GM13976 (cell line): ENCODE measurements around the gene MEIS3.
"Not testable (repeated sequence)": the region's sequence is repeated elsewhere in the genome, so short reads cannot be mapped to it uniquely, and the experiment has no call there.

Experiments
- DNase-seq: peaks from one replicate; pipeline ENCODE4 v3.0.0; 2012; ENCODE audit warnings: low spot score
- in situ Hi-C: fragments of 300-500 bp; cut with MboI; formaldehyde crosslinking; loops from one replicate; pipeline ENCODE4 v1.12.0; 2022; ENCODE audit warnings: low sequenced_read_pairs, mixed read lengths, inconsistent platforms; ENCODE audit not compliant: unreplicated experiment
- TF ChIP-seq, protein P1 (sequence below): IDR thresholded peaks from 2 replicates; pipeline ENCODE4 v1.5.1; 2012; ENCODE audit warnings: borderline replicate concordance, mild to moderate bottlenecking; ENCODE audit not compliant: insufficient read depth; ENCODE audit errors: extremely low read depth, missing control alignments, control extremely low read depth

The MEIS3 gene

DNA sequence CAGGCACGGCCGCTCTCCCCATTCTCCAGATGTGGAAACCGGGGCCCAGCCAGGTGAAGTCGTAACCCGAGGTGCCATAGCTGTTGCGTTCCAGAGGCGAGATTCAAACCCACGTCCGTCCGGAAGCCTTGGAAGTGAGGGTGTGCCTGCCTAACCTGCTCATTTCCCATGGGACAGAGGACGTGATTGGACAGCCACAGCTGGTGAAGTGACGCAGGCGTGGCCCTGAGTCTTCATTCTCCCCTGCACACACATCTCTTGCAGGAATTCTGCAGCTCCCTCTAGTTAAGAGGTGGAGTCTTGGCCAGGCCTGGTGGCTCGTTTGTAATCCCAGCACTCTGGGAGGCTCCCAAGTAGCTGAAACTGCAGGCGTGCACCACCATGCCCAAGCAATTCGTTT lies 16.8 kb downstream of the MEIS3 start:
- TF ChIP-seq, protein P1, sequence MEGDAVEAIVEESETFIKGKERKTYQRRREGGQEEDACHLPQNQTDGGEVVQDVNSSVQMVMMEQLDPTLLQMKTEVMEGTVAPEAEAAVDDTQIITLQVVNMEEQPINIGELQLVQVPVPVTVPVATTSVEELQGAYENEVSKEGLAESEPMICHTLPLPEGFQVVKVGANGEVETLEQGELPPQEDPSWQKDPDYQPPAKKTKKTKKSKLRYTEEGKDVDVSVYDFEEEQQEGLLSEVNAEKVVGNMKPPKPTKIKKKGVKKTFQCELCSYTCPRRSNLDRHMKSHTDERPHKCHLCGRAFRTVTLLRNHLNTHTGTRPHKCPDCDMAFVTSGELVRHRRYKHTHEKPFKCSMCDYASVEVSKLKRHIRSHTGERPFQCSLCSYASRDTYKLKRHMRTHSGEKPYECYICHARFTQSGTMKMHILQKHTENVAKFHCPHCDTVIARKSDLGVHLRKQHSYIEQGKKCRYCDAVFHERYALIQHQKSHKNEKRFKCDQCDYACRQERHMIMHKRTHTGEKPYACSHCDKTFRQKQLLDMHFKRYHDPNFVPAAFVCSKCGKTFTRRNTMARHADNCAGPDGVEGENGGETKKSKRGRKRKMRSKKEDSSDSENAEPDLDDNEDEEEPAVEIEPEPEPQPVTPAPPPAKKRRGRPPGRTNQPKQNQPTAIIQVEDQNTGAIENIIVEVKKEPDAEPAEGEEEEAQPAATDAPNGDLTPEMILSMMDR: no peak
- in situ Hi-C loops: no loop called here
- no peak for DNase-seq

DNA sequence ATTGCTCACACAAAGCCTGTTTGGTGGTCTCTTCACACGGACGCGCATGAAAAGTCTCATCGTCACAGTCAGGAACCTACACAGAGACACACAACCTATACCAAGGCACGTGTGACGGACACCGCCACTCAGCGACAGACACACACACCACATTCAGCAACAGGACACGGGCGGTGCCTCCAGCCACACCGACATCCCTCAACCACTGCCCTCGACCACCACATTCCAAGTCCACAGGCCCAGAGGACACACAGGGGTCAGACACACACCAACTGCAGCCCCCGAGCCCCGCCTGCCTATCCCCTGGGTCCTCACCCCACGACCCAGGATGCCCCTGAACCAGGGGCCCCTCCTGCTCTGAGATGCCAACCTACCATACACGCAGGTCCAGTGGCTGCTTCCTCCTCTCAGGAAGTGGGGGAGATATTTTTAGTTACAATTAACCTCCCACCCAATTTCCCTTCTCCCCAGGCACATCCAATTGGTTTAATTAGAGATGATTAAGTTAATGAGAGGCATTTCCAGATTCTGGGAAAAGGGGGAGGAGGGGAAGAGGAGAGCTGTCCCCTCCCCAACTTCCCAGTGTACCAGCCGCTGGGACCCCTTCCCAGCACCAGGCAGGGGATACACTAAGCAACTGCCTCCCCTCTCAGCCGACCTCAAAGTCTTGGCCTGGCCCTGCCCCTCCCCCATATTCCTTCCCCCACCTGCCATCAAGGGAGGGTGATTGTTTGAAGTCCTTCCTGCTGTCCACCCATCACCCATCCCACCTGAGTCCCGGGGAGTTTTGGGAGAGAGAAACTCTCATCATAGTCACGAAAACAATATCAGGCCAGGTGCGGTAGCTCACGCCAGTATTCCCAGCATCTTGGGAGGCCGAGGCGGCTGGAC lies 20.4 kb downstream of the MEIS3 start:
- no peak for DNase-seq
- in situ Hi-C loops: no loop called here
- TF ChIP-seq, protein P1: no peak

- DNase-seq: peak; percentile 85
- in situ Hi-C loops: no loop called here
- TF ChIP-seq, protein P1: peak; percentile 85
These were observed 27.7 kb downstream of the MEIS3 start for GRCh38 chr19:47391510-47392223.

DNA sequence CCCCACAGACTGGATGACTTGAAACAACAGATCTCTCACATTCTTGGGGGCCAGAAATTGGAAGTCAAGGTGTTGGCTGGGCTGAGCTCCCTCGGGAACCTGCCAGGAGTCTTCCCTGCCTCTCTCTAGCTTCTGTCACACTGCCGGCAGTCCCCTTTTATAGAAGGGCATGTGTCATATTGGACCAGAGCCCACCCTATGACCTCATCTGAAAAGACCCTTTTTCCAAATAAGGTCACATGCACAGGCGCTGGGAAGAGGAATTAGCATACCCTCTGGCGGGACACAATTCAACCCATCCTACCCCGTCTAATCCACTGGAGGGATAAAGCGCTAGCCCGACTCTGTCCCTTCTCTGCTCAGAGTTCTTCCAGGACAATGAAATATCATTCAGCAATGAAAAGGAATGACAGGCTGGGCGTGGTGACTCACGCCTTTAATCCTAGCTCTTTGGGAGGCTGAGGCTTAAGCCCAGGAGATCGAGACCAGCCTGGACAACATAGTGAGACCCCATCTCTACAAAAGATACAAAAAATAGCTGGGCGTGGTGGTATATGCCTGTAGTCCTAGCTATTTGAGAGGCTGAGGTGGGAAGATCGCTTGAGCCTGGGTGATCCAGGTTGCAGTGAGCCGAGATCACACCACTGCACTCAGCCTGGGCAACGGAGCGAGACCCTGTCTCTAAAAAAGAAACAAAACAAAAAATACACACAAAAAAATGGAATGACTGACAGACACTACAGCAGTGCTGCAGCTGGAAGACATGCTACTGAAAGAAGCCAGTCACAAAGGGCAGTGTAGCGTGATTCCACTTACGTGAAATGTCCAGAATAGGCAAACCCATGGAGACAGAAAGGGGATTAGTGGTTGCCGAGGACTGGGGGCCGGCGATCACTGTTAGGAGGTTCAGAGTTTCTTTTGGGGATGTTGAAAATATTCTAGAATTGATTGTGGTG lies 28.5 kb downstream of the MEIS3 start:
- no peak for DNase-seq
- TF ChIP-seq, protein P1: no peak
- in situ Hi-C loops: no loop called here

GRCh38 chr19:47389150-47389556 lies 30.2 kb downstream of the MEIS3 start:
- in situ Hi-C loops: loop anchor here (10.0 kb wide), 1 partner anchor 94 kb away; no protein-coding TSS in a partner anchor
- TF ChIP-seq, protein P1: no peak
- DNase-seq: no peak

GRCh38 chr19:47388721-47389120 lies 30.6 kb downstream of the MEIS3 start:
- not testable (repeated sequence) for DNase-seq
- in situ Hi-C loops: loop anchor here (10.0 kb wide), 1 partner anchor 94 kb away; no protein-coding TSS in a partner anchor

DNA sequence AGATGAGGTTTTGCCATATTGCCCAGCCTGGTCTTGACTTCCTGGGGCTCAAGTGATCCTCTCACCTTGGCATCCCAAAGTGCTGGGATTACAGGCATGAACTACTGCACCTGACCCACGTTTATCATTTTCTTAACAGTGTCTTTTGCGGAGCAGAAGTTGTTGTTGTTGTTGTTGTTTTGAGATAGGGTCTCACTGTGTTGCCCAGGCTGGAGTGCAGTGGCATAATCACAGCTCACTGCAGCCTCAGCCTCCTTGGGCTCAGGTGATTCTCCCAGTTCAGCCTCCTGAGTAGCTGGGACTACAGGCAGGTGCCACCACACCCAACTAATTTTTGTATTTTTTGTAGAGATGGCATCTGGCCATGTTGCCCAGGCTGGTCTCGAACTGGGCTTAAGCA lies 31.7 kb downstream of the MEIS3 start:
- DNase-seq: not testable (repeated sequence)
- in situ Hi-C loops: loop anchor here (10.0 kb wide), 1 partner anchor 93 kb away; no protein-coding TSS in a partner anchor

GRCh38 chr19:47386582-47386981 lies 32.7 kb downstream of the MEIS3 start:
- DNase-seq: not testable (repeated sequence)
- in situ Hi-C loops: loop anchor here (10.0 kb wide), 1 partner anchor 92 kb away; no protein-coding TSS in a partner anchor

- not testable (repeated sequence) for DNase-seq
- in situ Hi-C loops: loop anchor here (10.0 kb wide), 1 partner anchor 90 kb away; no protein-coding TSS in a partner anchor
These were observed 34.8 kb downstream of the MEIS3 start for GRCh38 chr19:47384533-47384932.

DNA sequence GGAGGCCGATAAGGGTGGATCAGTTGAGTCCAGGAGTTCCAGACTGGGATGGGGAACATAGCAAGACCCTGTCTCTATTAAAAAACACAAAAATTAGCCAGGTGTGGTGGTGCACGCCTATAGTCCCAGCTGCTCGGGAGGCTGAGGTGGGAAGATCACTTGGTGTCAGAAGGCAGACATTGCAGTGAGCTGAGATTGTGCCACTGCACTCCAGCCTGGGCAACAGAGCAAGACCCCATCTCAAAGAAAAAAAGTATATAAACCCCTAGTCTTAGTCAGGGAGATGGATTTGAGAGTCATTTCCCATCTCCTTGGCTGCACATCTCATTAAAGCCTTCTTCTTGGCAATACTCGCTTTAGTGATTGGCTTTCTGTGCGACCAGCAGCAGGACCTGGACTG lies 35.4 kb downstream of the MEIS3 start:
- DNase-seq: not testable (repeated sequence)

More for the DNA sequence above, 35.4 kb downstream of the MEIS3 start:
- in situ Hi-C loops: loop anchor here (10.0 kb wide), 1 partner anchor 89 kb away; no protein-coding TSS in a partner anchor
